Body of pancreas (tissue), 4 donors: ENCODE measurements around the gene TRIM37.

Experiments used
- POLR2A ChIP-seq, 3 donors: fragments of 450-650 bp; IDR thresholded peaks; one replicate each; pipeline ENCODE4 v1.6.1; 2016; ENCODE audit warnings: antibody characterized with exemption in 3 of 3, mild to moderate bottlenecking in 2 of 3
- TF ChIP-seq, protein P1 (sequence below), 7 experiments: fragments of 450-650 bp in 4 of 7; fragments of 200-600 bp in 3 of 7; sonication (generic) in 3 of 7; IDR thresholded peaks; one replicate each; pipeline ENCODE4 v1.5.1; 2016 to 2019; ENCODE audit warnings: antibody characterized with exemption in 7 of 7

DNA sequence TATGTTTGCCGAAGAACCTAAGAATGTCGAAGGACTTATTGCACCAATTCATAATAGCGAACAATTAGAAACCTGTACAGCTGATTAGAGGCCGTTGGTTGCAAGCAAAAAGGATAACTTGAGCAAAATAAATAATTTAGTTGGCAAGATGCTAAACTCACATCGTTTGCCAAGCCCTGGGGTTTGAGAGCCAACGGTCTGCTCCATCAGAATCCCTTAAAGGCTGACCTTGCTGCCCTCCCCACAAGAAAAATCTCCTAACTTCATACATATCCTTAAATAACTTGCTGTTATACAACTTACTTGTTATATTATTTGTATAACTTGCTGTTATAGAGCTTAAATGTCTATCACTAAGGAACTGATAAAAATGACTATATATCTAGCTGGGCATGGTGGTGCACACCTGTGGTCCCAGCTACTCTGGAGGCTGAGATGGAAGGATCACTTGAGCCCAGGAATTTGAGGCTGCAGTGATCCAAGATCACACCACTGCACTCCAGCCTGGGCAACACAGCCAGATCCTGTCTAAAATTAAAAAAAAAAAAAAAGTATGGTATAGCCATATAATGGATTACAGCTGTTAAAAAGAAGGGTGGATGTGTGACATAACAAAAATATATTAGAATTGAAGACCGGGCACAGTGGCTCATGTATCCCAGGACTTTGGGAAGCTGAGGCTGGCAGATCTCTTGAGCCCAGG, 1.9 kb upstream of the TRIM37 start:
- TF ChIP-seq, protein P1, sequence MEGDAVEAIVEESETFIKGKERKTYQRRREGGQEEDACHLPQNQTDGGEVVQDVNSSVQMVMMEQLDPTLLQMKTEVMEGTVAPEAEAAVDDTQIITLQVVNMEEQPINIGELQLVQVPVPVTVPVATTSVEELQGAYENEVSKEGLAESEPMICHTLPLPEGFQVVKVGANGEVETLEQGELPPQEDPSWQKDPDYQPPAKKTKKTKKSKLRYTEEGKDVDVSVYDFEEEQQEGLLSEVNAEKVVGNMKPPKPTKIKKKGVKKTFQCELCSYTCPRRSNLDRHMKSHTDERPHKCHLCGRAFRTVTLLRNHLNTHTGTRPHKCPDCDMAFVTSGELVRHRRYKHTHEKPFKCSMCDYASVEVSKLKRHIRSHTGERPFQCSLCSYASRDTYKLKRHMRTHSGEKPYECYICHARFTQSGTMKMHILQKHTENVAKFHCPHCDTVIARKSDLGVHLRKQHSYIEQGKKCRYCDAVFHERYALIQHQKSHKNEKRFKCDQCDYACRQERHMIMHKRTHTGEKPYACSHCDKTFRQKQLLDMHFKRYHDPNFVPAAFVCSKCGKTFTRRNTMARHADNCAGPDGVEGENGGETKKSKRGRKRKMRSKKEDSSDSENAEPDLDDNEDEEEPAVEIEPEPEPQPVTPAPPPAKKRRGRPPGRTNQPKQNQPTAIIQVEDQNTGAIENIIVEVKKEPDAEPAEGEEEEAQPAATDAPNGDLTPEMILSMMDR (IDR thresholded peaks at IDR 0.05) = no peak
- TF ChIP-seq POLR2A (IDR thresholded peaks at IDR 0.05) = no peak
